Measurements from ENCODE around the gene DDAH1.

- TF ChIP-seq EP300 (IDR thresholded peaks at IDR 0.05; ENCODE audit: borderline replicate concordance in 1 of 2, low read depth in 2 of 2, low read length in 2 of 2) = no peak
- TF ChIP-seq POLR2AphosphoS5 (IDR thresholded peaks at IDR 0.05; ENCODE audit: low read depth, low read length) = no peak
Observed at GRCh38 chr1:85361606-85362296, 103.2 kb downstream of the DDAH1 start.
